Measurements from ENCODE around the gene ELL. TPM values are rescaled to one million over a fixed set of nuclear protein-coding genes. Genes with fewer than 3 reads are reported as not detected.

The ELL gene
- total and polyA plus RNA-seq, 9 of the 15 experiments (the other 6 are each of a cell fraction or from before 2014, with no cell fraction given), result 0.24 to 22.5 (median 4.1) TPM

DNA sequence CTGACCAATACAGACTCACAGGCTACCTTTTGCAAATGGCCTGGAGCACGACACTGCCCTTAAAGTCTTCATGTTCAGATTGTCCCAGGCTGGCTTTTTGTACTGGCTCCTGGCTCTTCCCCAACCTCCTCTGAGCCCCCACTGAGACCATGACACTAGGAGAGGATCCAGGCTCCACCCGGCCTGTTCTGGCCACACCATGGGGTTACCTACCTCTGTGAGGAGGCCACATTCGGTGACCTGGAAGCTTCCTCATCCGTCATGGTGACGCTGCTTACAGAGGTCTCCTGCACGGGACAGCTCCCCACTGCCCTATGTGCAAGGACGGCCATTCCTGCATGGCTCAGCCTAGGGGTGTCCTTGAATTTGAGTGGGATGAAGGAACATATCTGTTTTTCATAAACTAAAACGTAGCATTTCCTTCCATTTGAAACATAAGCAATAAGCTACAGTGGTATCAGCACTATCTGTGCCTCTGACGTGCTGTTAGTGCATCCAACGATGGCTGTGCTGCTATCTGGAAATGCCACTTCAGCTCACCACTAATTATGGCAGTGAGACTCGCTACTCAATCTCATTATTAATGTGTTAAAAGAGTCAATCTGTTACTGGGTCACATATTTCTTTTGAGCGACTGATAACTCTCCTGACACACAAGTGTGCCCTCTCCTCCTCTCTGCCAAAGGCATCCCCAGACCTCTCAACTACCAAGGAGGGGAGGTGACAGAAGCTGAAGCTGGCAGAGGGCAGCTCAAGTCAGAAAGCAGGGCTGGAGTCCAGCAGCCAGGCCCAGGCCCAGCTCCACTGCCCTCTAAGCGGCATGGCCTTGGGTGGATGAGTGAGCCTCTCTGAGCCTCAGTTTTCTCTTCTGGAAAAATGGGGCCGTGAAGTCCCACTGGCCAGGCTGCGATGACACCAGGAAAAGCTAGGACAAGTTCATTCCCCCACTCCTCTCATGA, 29.6 kb downstream of the ELL start:
- H3K79me2 ChIP-seq (ENCODE audit: control insufficient read depth, insufficient read depth, low read length), result peaks cover 89% of the 10 kb centered on the region
- H3K9me1 ChIP-seq (ENCODE audit: control insufficient read depth, insufficient read depth, low read length), result peaks cover 9% of the 10 kb centered on the region
- intact Hi-C loops (cut with micrococcal nuclease), result no loop called here
- BruUV-seq (replicated peaks), result no TSS peak
- H3K36me3 ChIP-seq (ENCODE audit: control insufficient read depth, insufficient read depth, low read length), result no peaks in the 10 kb centered on the region
- peak overlapping the region in 1 of 2 experiments; percentile 41; a peak in 1 of 4 replicates for H3K9ac ChIP-seq (ENCODE audit: insufficient read depth in 1 of 2, low read depth in 2 of 2, low read length in 2 of 2)
- no peak overlapping the region for H3K4me3 ChIP-seq
- no peak overlapping the region for H2AFZ ChIP-seq (ENCODE audit: low read depth, low read length)
- peaks cover 72% of the 10 kb centered on the region for H4K20me1 ChIP-seq (replicated peaks; ENCODE audit: control insufficient read depth, insufficient read depth, low read length)
- no peak overlapping the region for H3K4me2 ChIP-seq (ENCODE audit: insufficient read depth, low read length)
- TF ChIP-seq ZNF311 (CRISPR knock-in tag; IDR thresholded peaks at IDR 0.05) (no peak), ZBTB17 (CRISPR knock-in tag; IDR thresholded peaks at IDR 0.05) (no peak), GABPA (tag; conservative IDR thresholded peaks at IDR 0.05; ENCODE audit: low read depth) (no peak), FOXM1 (IDR thresholded peaks at IDR 0.05; ENCODE audit: low read depth) (no peak), FOXM1 (CRISPR knock-in tag; IDR thresholded peaks at IDR 0.05; ENCODE audit: low read depth) (no peak), PATZ1 (CRISPR knock-in tag; IDR thresholded peaks at IDR 0.05; ENCODE audit: borderline replicate concordance) (no peak), KDM4B (IDR thresholded peaks at IDR 0.05; ENCODE audit: borderline replicate concordance in 2 of 2, low read depth in 1 of 2) (no peak)
- TF ChIP-seq, protein P1, sequence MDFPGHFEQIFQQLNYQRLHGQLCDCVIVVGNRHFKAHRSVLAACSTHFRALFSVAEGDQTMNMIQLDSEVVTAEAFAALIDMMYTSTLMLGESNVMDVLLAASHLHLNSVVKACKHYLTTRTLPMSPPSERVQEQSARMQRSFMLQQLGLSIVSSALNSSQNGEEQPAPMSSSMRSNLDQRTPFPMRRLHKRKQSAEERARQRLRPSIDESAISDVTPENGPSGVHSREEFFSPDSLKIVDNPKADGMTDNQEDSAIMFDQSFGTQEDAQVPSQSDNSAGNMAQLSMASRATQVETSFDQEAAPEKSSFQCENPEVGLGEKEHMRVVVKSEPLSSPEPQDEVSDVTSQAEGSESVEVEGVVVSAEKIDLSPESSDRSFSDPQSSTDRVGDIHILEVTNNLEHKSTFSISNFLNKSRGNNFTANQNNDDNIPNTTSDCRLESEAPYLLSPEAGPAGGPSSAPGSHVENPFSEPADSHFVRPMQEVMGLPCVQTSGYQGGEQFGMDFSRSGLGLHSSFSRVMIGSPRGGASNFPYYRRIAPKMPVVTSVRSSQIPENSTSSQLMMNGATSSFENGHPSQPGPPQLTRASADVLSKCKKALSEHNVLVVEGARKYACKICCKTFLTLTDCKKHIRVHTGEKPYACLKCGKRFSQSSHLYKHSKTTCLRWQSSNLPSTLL (IDR thresholded peaks at IDR 0.05), result no peak
- no peak overlapping the region for H3K27ac ChIP-seq (ENCODE audit: extremely low read depth, low read depth, low read length)
- peaks cover 21 to 65% of the 10 kb centered on the region in 2 experiments; a peak in 4 of 5 replicates for H3K4me1 ChIP-seq (replicated peaks in 1 of 2; ENCODE audit: control insufficient read depth in 2 of 2, insufficient read depth in 2 of 2, low read length in 2 of 2)
- DNase-seq (ENCODE audit: extremely low read depth in 1 of 4, low spot score in 3 of 4) (no peak), FAIRE-seq (peak; percentile 66), ATAC-seq (no peak)
- in situ Hi-C loops (cut with MboI), result no loop called here
- no peaks in the 10 kb centered on the region for H3K9me3 ChIP-seq (replicated peaks; ENCODE audit: control insufficient read depth, insufficient read depth, low read depth, low read length)
- no peaks in the 10 kb centered on the region for H3K27me3 ChIP-seq (ENCODE audit: control insufficient read depth in 2 of 2, insufficient read depth in 2 of 2, low read length in 2 of 2)
- 61% methylated on average over 15 of the region's 15 CpGs for WGBS (ENCODE audit: insufficient coverage, low coverage, missing lambda C conversion rate)
- POLR2A ChIA-PET, result interaction anchor here (0.5 to 2.6 kb wide), 7 partner anchors 10 to 97 kb away, joined by 3 to 13 read pairs (median 4); partner anchors contain the start of gene UBA52
- CTCF ChIA-PET (ENCODE audit: low intra/inter-chr PET ratio), result no interaction called here
